ENCODE data around the gene TLDC2.
"Not testable (repeated sequence)": the region's sequence is repeated elsewhere in the genome, so short reads cannot be mapped to it uniquely, and the experiment has no call there.

- TF ChIP-seq CTCF (IDR thresholded peaks at IDR 0.05); SP1 (CRISPR knock-in tag; conservative IDR thresholded peaks at IDR 0.05); PREB (CRISPR knock-in tag; IDR thresholded peaks at IDR 0.05; ENCODE audit: borderline replicate concordance); FOXJ3 (CRISPR knock-in tag; IDR thresholded peaks at IDR 0.05; ENCODE audit: borderline replicate concordance); MLX (CRISPR knock-in tag; IDR thresholded peaks at IDR 0.05); NR1H2 (CRISPR knock-in tag; IDR thresholded peaks at IDR 0.05); RELA (CRISPR knock-in tag; IDR thresholded peaks at IDR 0.05; ENCODE audit: borderline replicate concordance); HMGXB4 (CRISPR knock-in tag; IDR thresholded peaks at IDR 0.05); JUN (CRISPR knock-in tag; IDR thresholded peaks at IDR 0.05); NFYB (CRISPR knock-in tag; conservative IDR thresholded peaks at IDR 0.05; ENCODE audit: low read depth); E2F5 (CRISPR knock-in tag; IDR thresholded peaks at IDR 0.05): not testable (repeated sequence)
Observed at GRCh38 chr20:36932067-36932466, 56.1 kb downstream of the TLDC2 start.

All from WTC11 (cell line).